ENCODE measurements around the gene MTIF3. TPM values are rescaled to one million over a fixed set of nuclear protein-coding genes. Genes with fewer than 3 reads are reported as not detected.

The MTIF3 gene
- polyA plus RNA-seq (2011; rRNA removed) (52.1 and 72.5 TPM in 2 replicates), polyA minus RNA-seq (2011; rRNA and poly(A)+ RNA removed) (13.9 and 18.4 TPM in 2 replicates)

DNA sequence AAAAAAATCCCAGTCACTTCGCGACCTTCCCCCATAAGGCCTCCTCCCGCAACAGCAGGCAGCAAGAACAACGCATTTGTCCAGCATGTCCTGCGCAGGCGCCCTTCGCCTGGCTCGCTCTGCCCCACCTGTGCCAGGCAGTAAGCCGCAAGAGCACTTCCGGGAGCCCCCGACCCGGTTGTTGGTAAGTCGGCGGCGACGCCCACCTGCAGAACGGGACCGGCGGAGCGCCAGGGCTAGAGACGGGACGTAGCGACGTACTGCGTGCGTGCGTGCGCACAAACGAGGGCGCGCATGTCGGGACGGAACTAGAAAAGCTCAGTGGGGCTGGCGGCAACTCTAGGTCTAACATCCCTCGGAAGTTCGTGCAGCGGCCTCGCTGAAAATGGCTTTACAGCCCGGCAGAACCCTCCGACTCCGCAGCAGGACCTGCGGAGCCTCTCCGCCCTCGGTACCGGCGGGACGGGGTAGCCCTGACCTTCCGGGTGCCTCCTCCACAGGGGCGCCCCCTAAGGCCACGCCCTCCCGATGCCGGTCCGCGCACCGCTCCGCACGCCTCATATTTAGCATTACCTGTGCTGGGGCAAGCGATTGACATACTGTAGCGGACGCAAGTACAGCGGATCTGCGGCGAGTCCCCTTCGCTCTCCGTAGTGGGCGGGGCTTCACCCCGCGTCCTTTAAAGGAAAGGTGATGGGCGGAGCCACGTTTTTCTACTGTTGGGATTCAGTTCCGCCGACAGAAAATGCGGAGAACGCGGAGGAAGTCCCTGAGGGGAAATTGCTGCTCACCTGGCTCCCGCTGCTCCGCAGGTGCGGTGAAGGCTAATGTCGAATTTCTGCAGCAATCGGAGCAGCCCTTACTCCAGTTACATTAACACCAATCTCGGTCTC, at the start of gene MTIF3:
TSS of gene MTIF3 (minus strand) at position 629 of the 893 bp plus-strand sequence. CDS start 10,116 bp downstream, outside the sequence.
- H3K9me3 ChIP-seq (ENCODE audit: control insufficient read depth, insufficient read depth, low read length) = peaks cover 6% of the 10 kb centered on the region; the same call in 1 of the 2 replicates
- TF ChIP-seq CTCF (IDR thresholded peaks at IDR 0.05; ENCODE audit: low read depth, low read length) = peak; percentile 17; the same call in 1 of the 2 replicates
- peak within 1 kb of the TSS; percentile 86 for H3K4me3 ChIP-seq (ENCODE audit: low read depth, low read length)
- peaks cover 7% of the 10 kb centered on the region for H3K27me3 ChIP-seq (ENCODE audit: control insufficient read depth, insufficient read depth, low read length)
- H3K27ac ChIP-seq (ENCODE audit: low read depth, low read length) = peak within 1 kb of the TSS; percentile 95
- CTCF ChIA-PET = interaction anchor here (1.0 to 3.8 kb wide), 4 partner anchors 88 to 465 kb away, joined by 3 to 22 read pairs (median 3); no protein-coding TSS in a partner anchor
- DNase-seq (ENCODE audit: low read depth, low spot score) = peak; percentile 76
- POLR2A ChIA-PET = interaction anchor here (0.6 to 1.0 kb wide), 4 partner anchors 12 to 170 kb away, joined by 3 to 5 read pairs (median 4); partner anchors contain the start of genes GTF3A and LNX2

GRCh38 chr13:27497563-27498230, 47.3 kb upstream of the MTIF3 start:
- no peak for TF ChIP-seq CTCF (IDR thresholded peaks at IDR 0.05; ENCODE audit: low read depth, low read length)
- Histone ChIP-seq H3K27ac (ENCODE audit: low read depth, low read length) (no peak overlapping the region), H3K9me3 (ENCODE audit: control insufficient read depth, insufficient read depth, low read length) (no peaks in the 10 kb centered on the region), H3K27me3 (ENCODE audit: control insufficient read depth, insufficient read depth, low read length) (peaks cover 3% of the 10 kb centered on the region), H3K4me3 (ENCODE audit: low read depth, low read length) (no peak overlapping the region)
- ChIA-PET POLR2A (no interaction called here), CTCF (no interaction called here)
- DNase-seq (ENCODE audit: low read depth, low spot score) = no peak

DNA sequence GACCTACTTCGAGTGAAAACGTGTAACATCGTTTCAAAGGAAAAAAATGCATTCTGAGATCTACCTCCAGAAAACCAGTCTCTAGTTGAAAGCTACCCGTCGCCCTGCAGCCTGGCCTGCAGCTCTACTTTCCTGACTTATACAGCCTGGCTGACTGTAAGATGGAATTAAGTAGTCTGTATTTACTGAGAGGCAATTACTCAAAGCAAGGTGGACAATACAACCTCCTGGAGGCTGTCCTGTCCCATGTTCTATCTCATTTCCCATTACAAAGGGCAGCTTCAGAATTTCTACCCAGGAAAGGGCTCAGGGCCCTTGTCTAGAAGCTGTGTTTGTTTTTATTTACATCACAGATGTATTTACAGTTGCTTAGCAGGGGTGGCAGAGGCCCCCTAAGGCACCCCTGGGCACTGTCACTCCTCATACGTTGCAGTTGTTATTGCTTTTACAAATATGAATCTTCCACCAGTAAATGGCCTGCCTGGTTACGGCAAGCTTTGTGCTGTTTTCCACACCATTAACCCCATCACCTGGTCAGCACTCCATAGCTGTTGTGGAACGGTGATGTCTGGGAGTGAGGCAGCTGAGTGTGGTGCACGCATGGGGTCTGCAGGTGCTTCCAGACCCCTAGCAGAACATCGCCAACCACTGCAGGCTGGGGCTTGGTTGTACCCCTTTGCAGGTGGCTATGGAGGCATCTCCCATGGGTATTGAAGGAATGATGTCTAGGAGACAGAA, 46.3 kb upstream of the MTIF3 start:
- Histone ChIP-seq H3K27ac (ENCODE audit: low read depth, low read length) (no peak overlapping the region), H3K9me3 (ENCODE audit: control insufficient read depth, insufficient read depth, low read length) (no peaks in the 10 kb centered on the region), H3K4me3 (ENCODE audit: low read depth, low read length) (no peak overlapping the region), H3K27me3 (ENCODE audit: control insufficient read depth, insufficient read depth, low read length) (peaks cover 3% of the 10 kb centered on the region)
- POLR2A ChIA-PET = no interaction called here
- DNase-seq (ENCODE audit: low read depth, low spot score) = no peak
- CTCF ChIA-PET = no interaction called here
- no peak for TF ChIP-seq CTCF (IDR thresholded peaks at IDR 0.05; ENCODE audit: low read depth, low read length)

GRCh38 chr13:27496006-27496405, 45.6 kb upstream of the MTIF3 start:
- POLR2A ChIA-PET = no interaction called here
- H3K9me3 ChIP-seq (ENCODE audit: control insufficient read depth, insufficient read depth, low read length) = no peaks in the 10 kb centered on the region
- CTCF ChIA-PET = no interaction called here
- H3K4me3 ChIP-seq (ENCODE audit: low read depth, low read length) = no peak overlapping the region
- TF ChIP-seq CTCF (IDR thresholded peaks at IDR 0.05; ENCODE audit: low read depth, low read length) = no peak
- no peak for DNase-seq (ENCODE audit: low read depth, low spot score)
- H3K27me3 ChIP-seq (ENCODE audit: control insufficient read depth, insufficient read depth, low read length) = peaks cover 3% of the 10 kb centered on the region
- H3K27ac ChIP-seq (ENCODE audit: low read depth, low read length) = no peak overlapping the region
